T-cell (primary cell): ENCODE measurements around the gene SYT7. TPM values are rescaled to one million over a fixed set of nuclear protein-coding genes. Genes with fewer than 3 reads are reported as not detected.
A peak's percentile ranks its signal among the peaks of the same experiment; 100 is the strongest.
"Not testable (repeated sequence)": the region's sequence is repeated elsewhere in the genome, so short reads cannot be mapped to it uniquely, and the experiment has no call there.

Source experiments
- ATAC-seq, 4 experiments: fragments of 200-7000 bp in 3 of 4; fragments of 150-1000 bp in 1 of 4; cut with Tn5 transposase; replicated peaks in 1 of 4; 1 replicate in 3 of 4; 2 replicates in 1 of 4; pipeline ENCODE4 v1.10.0; 2021; ENCODE audit warnings: moderate library complexity in 3 of 4, mild to moderate bottlenecking in 2 of 4, moderate number of reproducible peaks in 1 of 4
- CTCF ChIA-PET, 2 donors: fragments of 300-600 bp; sonication (Branson Sonifier 250); formaldehyde crosslinking; loops; one replicate each; lab custom pipeline; 2022; ENCODE audit warnings: antibody characterized with exemption in 2 of 2; lab: Charles Lee
- POLR2A ChIA-PET, 2 donors: fragments of 300-600 bp; sonication (Branson Sonifier 250); formaldehyde crosslinking; loops; one replicate each; lab custom pipeline; 2022; ENCODE audit warnings: antibody characterized with exemption in 2 of 2; lab: Charles Lee
- DNase-seq, 35 experiments: peaks; one replicate each; pipeline versions ENCODE4 v3.0.0 to v3.0.0-alpha.2; 2013 to 2023
- H3K27ac ChIP-seq: one replicate; pipeline ENCODE4 v1.5.1; 2013; ENCODE audit warnings: low read length
- H3K27me3 ChIP-seq, 2 experiments: replicated peaks in 1 of 2; 1 replicate in 1 of 2; 2 replicates in 1 of 2; pipeline versions ENCODE4 v1.6.1 to v1.7.0; 2013; ENCODE audit warnings: low read length in 1 of 2, mixed read lengths in 1 of 2; ENCODE audit not compliant: control insufficient read depth in 2 of 2, insufficient read depth in 2 of 2; ENCODE audit errors: extremely low read depth in 1 of 2
- H3K36me3 ChIP-seq, 2 donors: 1 replicate in 1 of 2; 2 replicates in 1 of 2; pipeline versions ENCODE4 v1.6.1 to v1.7.0; 2013; ENCODE audit warnings: low read length in 1 of 2; ENCODE audit not compliant: control insufficient read depth in 2 of 2, insufficient read depth in 1 of 2; ENCODE audit errors: extremely low read depth in 1 of 2
- H3K4me1 ChIP-seq, 2 experiments: 1 replicate in 1 of 2; 2 replicates in 1 of 2; pipeline versions ENCODE4 v1.6.1 to v1.7.0; 2013; ENCODE audit warnings: low read length in 2 of 2, mixed read lengths in 1 of 2; ENCODE audit not compliant: insufficient read depth in 2 of 2, control insufficient read depth in 1 of 2; ENCODE audit errors: extremely low read depth in 1 of 2
- H3K4me3 ChIP-seq, 2 donors: 1 replicate in 1 of 2; 2 replicates in 1 of 2; pipeline versions ENCODE4 v1.5.1 to v1.7.0; 2013; ENCODE audit warnings: mild to moderate bottlenecking in 2 of 2, low read length in 1 of 2, moderate library complexity in 1 of 2; ENCODE audit not compliant: control insufficient read depth in 1 of 2; ENCODE audit errors: extremely low read depth in 1 of 2
- H3K9me3 ChIP-seq: 2 replicates; pipeline ENCODE4 v1.7.0; 2013
- H3K27ac Mint-ChIP-seq, 2 donors: one replicate each; pipeline ENCODE4 v1.8.0; 2020 to 2021; ENCODE audit warnings: mild to moderate bottlenecking in 2 of 2, mixed read lengths in 2 of 2
- H3K27me3 Mint-ChIP-seq, 2 donors: one replicate each; pipeline ENCODE4 v1.8.0; 2021 to 2022; ENCODE audit warnings: mixed read lengths in 2 of 2
- H3K36me3 Mint-ChIP-seq: one replicate; pipeline ENCODE4 v1.8.0; 2021; ENCODE audit warnings: mixed read lengths
- H3K4me1 Mint-ChIP-seq, 3 donors: one replicate each; pipeline ENCODE4 v1.8.0; 2020 to 2022; ENCODE audit warnings: mixed read lengths in 3 of 3, mild to moderate bottlenecking in 1 of 3
- H3K4me3 Mint-ChIP-seq, 3 donors: one replicate each; pipeline ENCODE4 v1.8.0; 2020 to 2022; ENCODE audit warnings: mild to moderate bottlenecking in 3 of 3, mixed read lengths in 3 of 3, moderate library complexity in 3 of 3
- H3K9me3 Mint-ChIP-seq, 3 donors: one replicate each; pipeline ENCODE4 v1.8.0; 2020 to 2022; ENCODE audit warnings: mixed read lengths in 3 of 3
- WGBS: methylation state at CpG from one replicate; pipeline ENCODE4 v1.1.5; 2013; ENCODE audit warnings: missing lambda C conversion rate; ENCODE audit not compliant: insufficient coverage; 5-methylcytosine and 5-hydroxymethylcytosine counted together
- total RNA-seq, 35 experiments: library from RNA in 6 of 35; stranded (reverse) in 6 of 35; fragments of 120-200 nt in 1 of 35; gene quantifications; one replicate each; pipeline versions ENCODE4 v1.2.1 to v1.2.4 and lab custom pipeline; 2013 to 2026

Gene SYT7
- total RNA-seq, 5 donors from 2014 or later (not counting 1 experiment from before 2014, with no cell fraction given), result 0.19 to 0.26 (median 0.20) TPM; not detected in 2

- Mint-ChIP-seq H3K36me3 (peaks cover 43% of the 10 kb centered on the region), H3K9me3 (no peaks in the 10 kb centered on the region), H3K4me3 (no peak overlapping the region), H3K27ac (peak overlapping the region; percentile 11 to 64), H3K27me3 (no peaks in the 10 kb centered on the region), H3K4me1 (no peaks in the 10 kb centered on the region)
- peaks cover 3 to 23% of the 10 kb centered on the region in 2 donors for H3K36me3 ChIP-seq
- ChIA-PET CTCF (interaction anchor here in 1 of 2 donors (0.7 kb wide), 2 partner anchors 44 to 392 kb away, joined by 5 to 8 read pairs; no protein-coding TSS in a partner anchor), POLR2A (interaction anchor here in 1 of 2 donors (0.7 kb wide), 1 partner anchor 76 kb away, joined by 10 read pairs; no protein-coding TSS in a partner anchor)
- H3K27ac ChIP-seq, result no peak overlapping the region
- ATAC-seq (no peak), DNase-seq (no peak)
- no peaks in the 10 kb centered on the region for H3K4me1 ChIP-seq
- no peaks in the 10 kb centered on the region for H3K27me3 ChIP-seq
- H3K4me3 ChIP-seq, result no peak overlapping the region
- no CpG with 5 or more reads among the region's 5 CpGs for WGBS
- H3K9me3 ChIP-seq, result no peaks in the 10 kb centered on the region
Measured at GRCh38 chr11:61472282-61472681, 108.6 kb downstream of the SYT7 start.

- H3K36me3 Mint-ChIP-seq, result peaks cover 43% of the 10 kb centered on the region
- Histone ChIP-seq H3K4me3 (no peak overlapping the region), H3K27ac (no peak overlapping the region), H3K4me1 (no peaks in the 10 kb centered on the region), H3K27me3 (no peaks in the 10 kb centered on the region), H3K9me3 (no peaks in the 10 kb centered on the region), H3K36me3 (peaks cover 3 to 23% of the 10 kb centered on the region in 2 donors)
- DNase-seq (no peak), ATAC-seq (no peak)
- CTCF ChIA-PET, result no interaction called here
- no peaks in the 10 kb centered on the region for H3K9me3 Mint-ChIP-seq
- no peaks in the 10 kb centered on the region for H3K4me1 Mint-ChIP-seq
- no peak overlapping the region for H3K4me3 Mint-ChIP-seq
- POLR2A ChIA-PET, result no interaction called here
- 90% methylated on average over 3 of the region's 7 CpGs for WGBS
- no peak overlapping the region for H3K27ac Mint-ChIP-seq
- no peaks in the 10 kb centered on the region for H3K27me3 Mint-ChIP-seq
Measured at GRCh38 chr11:61468002-61468401, 112.9 kb downstream of the SYT7 start.

- ATAC-seq, H3K4me1 ChIP-seq, H3K4me3 ChIP-seq, POLR2A ChIA-PET, H3K27me3 Mint-ChIP-seq, CTCF ChIA-PET, H3K9me3 Mint-ChIP-seq, H3K27me3 ChIP-seq, H3K27ac ChIP-seq, DNase-seq, H3K4me3 Mint-ChIP-seq, H3K9me3 ChIP-seq, H3K27ac Mint-ChIP-seq, H3K4me1 Mint-ChIP-seq: not testable (repeated sequence)
- peaks cover 3 to 23% of the 10 kb centered on the region in 2 donors for H3K36me3 ChIP-seq
- 100% methylated on average over 1 of the region's 6 CpGs for WGBS
- H3K36me3 Mint-ChIP-seq, result peaks cover 39% of the 10 kb centered on the region
Measured at GRCh38 chr11:61467602-61468001, 113.3 kb downstream of the SYT7 start.

Other genes with a start within 250 kb of the SYT7 start
- gene DDB1, start 248.0 kb downstream of the SYT7 start, total RNA-seq, result 100 to 1,000 TPM; 165 to 186 (median 176) TPM
- 10 to 100 TPM; 30.9 to 53.9 (median 46.6) TPM for gene TKFC, start 247.8 kb downstream of the SYT7 start, total RNA-seq
- gene CYB561A3, start 219.2 kb downstream of the SYT7 start, total RNA-seq, result 10 to 100 TPM; 34.8 to 49.1 (median 47.3) TPM
- gene TMEM138, start 218.7 kb downstream of the SYT7 start, total RNA-seq, result 10 to 100 TPM; 48.7 to 57.7 (median 56.6) TPM
- 10 to 100 TPM in 3 of 5 donors, 1 to 10 TPM in 2; 5.3 to 16.9 (median 12.5) TPM for gene TMEM216, start 188.5 kb downstream of the SYT7 start, total RNA-seq
- 100 to 1,000 TPM; 104 to 144 (median 117) TPM for gene CPSF7, start 151.1 kb downstream of the SYT7 start, total RNA-seq
- gene SDHAF2, start 151.0 kb downstream of the SYT7 start, total RNA-seq, result 10 to 100 TPM; 36.2 to 60.7 (median 56.4) TPM
- under 1 TPM in 1 of 5 donors, not detected in 4; 0.21 TPM for gene LRRC10B, start 72.3 kb downstream of the SYT7 start, total RNA-seq
- gene DAGLA, start 99.3 kb upstream of the SYT7 start, total RNA-seq, result 1 to 10 TPM in 1 of 5 donors, under 1 TPM in 4; 0.15 to 1.6 (median 0.23) TPM
- gene MYRF, start 171.6 kb upstream of the SYT7 start, total RNA-seq, result 1 to 10 TPM in 4 of 5 donors, under 1 TPM in 1; 0.95 to 4.9 (median 1.5) TPM
- gene TMEM258, start 211.5 kb upstream of the SYT7 start, total RNA-seq, result 10 to 100 TPM; 68.1 to 96.0 (median 87.8) TPM
- gene FEN1, start 211.8 kb upstream of the SYT7 start, total RNA-seq, result 10 to 100 TPM in 4 of 5 donors, 1 to 10 TPM in 1; 8.5 to 12.6 (median 10.9) TPM
- 1 to 10 TPM; 1.9 to 8.8 (median 2.9) TPM for gene FADS1, start 235.9 kb upstream of the SYT7 start, total RNA-seq
- gene FADS2, start 247.2 kb upstream of the SYT7 start, total RNA-seq, result 10 to 100 TPM in 1 of 5 donors, 1 to 10 TPM in 4; 1.9 to 20.9 (median 2.7) TPM